ENCODE data around the gene MORN4. TPM values are rescaled to one million over a fixed set of nuclear protein-coding genes. Genes with fewer than 3 reads are reported as not detected.

Gene MORN4
- total and polyA plus RNA-seq, 9 of the 15 experiments (the other 6 are each of a cell fraction or from before 2014, with no cell fraction given), result 8.3 to 23.9 (median 11.7) TPM

- TF ChIP-seq ZNF212 (CRISPR knock-in tag; IDR thresholded peaks at IDR 0.05), result no peak
- no peak for TF ChIP-seq ZNF175 (CRISPR knock-in tag; IDR thresholded peaks at IDR 0.05; ENCODE audit: low read depth)
- no peak for TF ChIP-seq GTF3C2 (IDR thresholded peaks at IDR 0.05; ENCODE audit: borderline replicate concordance, extremely low read depth, insufficient read length)
- no peak for TF ChIP-seq SMARCB1 (IDR thresholded peaks at IDR 0.05; ENCODE audit: insufficient read length, low read depth)
- peak; percentile 38 for TF ChIP-seq MEIS2 (IDR thresholded peaks at IDR 0.05; ENCODE audit: partially characterized antibody)
- no peak for TF ChIP-seq STAG1 (CRISPR knock-in tag; IDR thresholded peaks at IDR 0.05; ENCODE audit: borderline replicate concordance)
- no peak for TF ChIP-seq RBBP5 (IDR thresholded peaks at IDR 0.05; ENCODE audit: borderline replicate concordance, insufficient read depth, low read length, poor library complexity, severe bottlenecking)
- TF ChIP-seq ZNF655 (CRISPR knock-in tag; IDR thresholded peaks at IDR 0.05), result no peak
- no peak for TF ChIP-seq ASH1L (IDR thresholded peaks at IDR 0.05; ENCODE audit: borderline replicate concordance, low read depth, partially characterized antibody)
- TF ChIP-seq, protein P1, sequence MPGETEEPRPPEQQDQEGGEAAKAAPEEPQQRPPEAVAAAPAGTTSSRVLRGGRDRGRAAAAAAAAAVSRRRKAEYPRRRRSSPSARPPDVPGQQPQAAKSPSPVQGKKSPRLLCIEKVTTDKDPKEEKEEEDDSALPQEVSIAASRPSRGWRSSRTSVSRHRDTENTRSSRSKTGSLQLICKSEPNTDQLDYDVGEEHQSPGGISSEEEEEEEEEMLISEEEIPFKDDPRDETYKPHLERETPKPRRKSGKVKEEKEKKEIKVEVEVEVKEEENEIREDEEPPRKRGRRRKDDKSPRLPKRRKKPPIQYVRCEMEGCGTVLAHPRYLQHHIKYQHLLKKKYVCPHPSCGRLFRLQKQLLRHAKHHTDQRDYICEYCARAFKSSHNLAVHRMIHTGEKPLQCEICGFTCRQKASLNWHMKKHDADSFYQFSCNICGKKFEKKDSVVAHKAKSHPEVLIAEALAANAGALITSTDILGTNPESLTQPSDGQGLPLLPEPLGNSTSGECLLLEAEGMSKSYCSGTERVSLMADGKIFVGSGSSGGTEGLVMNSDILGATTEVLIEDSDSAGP (CRISPR knock-in tag; IDR thresholded peaks at IDR 0.05), result no peak
- TF ChIP-seq COPS2 (conservative IDR thresholded peaks at IDR 0.05), result no peak
- no peak for TF ChIP-seq HCFC1 (IDR thresholded peaks at IDR 0.05; ENCODE audit: low read depth, low read length)
- TF ChIP-seq CBX2 (IDR thresholded peaks at IDR 0.05; ENCODE audit: insufficient read depth, low read length, poor library complexity, severe bottlenecking), result no peak
- no peak for TF ChIP-seq ZFX (CRISPR knock-in tag; IDR thresholded peaks at IDR 0.05)
- no peak for TF ChIP-seq ZNF780A (CRISPR knock-in tag; IDR thresholded peaks at IDR 0.05)
- TF ChIP-seq HMGXB4 (CRISPR knock-in tag; IDR thresholded peaks at IDR 0.05), result no peak
- TF ChIP-seq TAL1 (IDR thresholded peaks at IDR 0.05), result peak; percentile 93
- TF ChIP-seq RBM22 (IDR thresholded peaks at IDR 0.05; ENCODE audit: low read depth, low read length, poor library complexity, severe bottlenecking), result no peak
Observed at GRCh38 chr10:97664282-97664850, 31.1 kb upstream of the MORN4 start (continued).
